ENCODE data around the gene SFRP2. TPM values are rescaled to one million over a fixed set of nuclear protein-coding genes. Genes with fewer than 3 reads are reported as not detected.

The SFRP2 gene
- total and polyA plus RNA-seq, 4 donors: 0.08 to 0.09 TPM; not detected in 2

DNA sequence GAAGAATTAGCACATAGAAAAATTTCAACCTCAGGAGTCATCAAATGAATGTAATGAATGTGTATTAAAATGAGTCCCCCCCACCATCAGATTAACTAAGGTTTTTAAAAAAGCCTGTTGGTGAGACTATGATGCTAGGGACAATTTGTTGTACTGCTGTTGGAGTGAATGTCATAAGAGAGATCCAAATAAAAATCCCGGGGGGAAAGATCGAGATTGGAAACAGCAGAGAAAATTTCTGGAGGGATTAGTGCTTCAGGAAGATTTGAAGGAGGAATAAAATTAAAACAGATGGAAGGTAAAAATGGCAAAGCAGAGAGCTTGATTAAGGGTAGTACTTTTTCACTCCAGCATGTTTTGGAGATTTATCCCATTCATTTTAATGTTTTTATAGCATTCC is 25.9 kb upstream of the SFRP2 start:
- no peaks in the 10 kb centered on the region for H3K36me3 ChIP-seq (ENCODE audit: control insufficient read depth in 4 of 4, insufficient read depth in 3 of 4, low read depth in 1 of 4, low read length in 3 of 4)
- H3K27me3 ChIP-seq (ENCODE audit: control insufficient read depth in 4 of 4, insufficient read depth in 4 of 4, low read length in 3 of 4): peaks cover 0 to 7% (median 0%) of the 10 kb centered on the region in 4 donors
- DNase-seq (ENCODE audit: low spot score): no peak
- no peak overlapping the region for H3K27ac ChIP-seq (ENCODE audit: low read depth in 1 of 2, low read length in 2 of 2)
- no peaks in the 10 kb centered on the region for H3K4me1 ChIP-seq (ENCODE audit: control insufficient read depth in 4 of 4, insufficient read depth in 4 of 4, low read length in 3 of 4)
- H3K9me3 ChIP-seq (ENCODE audit: control insufficient read depth in 4 of 4, low read length in 3 of 4): no peaks in the 10 kb centered on the region
- H3K4me3 ChIP-seq (ENCODE audit: low read depth in 1 of 3, low read length in 3 of 3): no peak overlapping the region
- H3K9ac ChIP-seq (ENCODE audit: low read depth in 1 of 2, low read length in 2 of 2): no peak overlapping the region
- no peak for TF ChIP-seq GABPA (IDR thresholded peaks at IDR 0.05 in 1 of 2, conservative IDR thresholded peaks at IDR 0.05 in 1 of 2)
- TF ChIP-seq, protein P1, sequence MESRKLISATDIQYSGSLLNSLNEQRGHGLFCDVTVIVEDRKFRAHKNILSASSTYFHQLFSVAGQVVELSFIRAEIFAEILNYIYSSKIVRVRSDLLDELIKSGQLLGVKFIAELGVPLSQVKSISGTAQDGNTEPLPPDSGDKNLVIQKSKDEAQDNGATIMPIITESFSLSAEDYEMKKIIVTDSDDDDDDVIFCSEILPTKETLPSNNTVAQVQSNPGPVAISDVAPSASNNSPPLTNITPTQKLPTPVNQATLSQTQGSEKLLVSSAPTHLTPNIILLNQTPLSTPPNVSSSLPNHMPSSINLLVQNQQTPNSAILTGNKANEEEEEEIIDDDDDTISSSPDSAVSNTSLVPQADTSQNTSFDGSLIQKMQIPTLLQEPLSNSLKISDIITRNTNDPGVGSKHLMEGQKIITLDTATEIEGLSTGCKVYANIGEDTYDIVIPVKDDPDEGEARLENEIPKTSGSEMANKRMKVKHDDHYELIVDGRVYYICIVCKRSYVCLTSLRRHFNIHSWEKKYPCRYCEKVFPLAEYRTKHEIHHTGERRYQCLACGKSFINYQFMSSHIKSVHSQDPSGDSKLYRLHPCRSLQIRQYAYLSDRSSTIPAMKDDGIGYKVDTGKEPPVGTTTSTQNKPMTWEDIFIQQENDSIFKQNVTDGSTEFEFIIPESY (IDR thresholded peaks at IDR 0.05): no peak
- no peak for TF ChIP-seq MAX (IDR thresholded peaks at IDR 0.05)
- TF ChIP-seq ATF3 (IDR thresholded peaks at IDR 0.05): no peak
- TF ChIP-seq TAF1 (conservative IDR thresholded peaks at IDR 0.05): no peak
- no peak for TF ChIP-seq SP1 (IDR thresholded peaks at IDR 0.05)
- no peak for TF ChIP-seq RAD21 (IDR thresholded peaks at IDR 0.05)
- 83% methylated on average over 2 of the region's 2 CpGs for WGBS

DNA sequence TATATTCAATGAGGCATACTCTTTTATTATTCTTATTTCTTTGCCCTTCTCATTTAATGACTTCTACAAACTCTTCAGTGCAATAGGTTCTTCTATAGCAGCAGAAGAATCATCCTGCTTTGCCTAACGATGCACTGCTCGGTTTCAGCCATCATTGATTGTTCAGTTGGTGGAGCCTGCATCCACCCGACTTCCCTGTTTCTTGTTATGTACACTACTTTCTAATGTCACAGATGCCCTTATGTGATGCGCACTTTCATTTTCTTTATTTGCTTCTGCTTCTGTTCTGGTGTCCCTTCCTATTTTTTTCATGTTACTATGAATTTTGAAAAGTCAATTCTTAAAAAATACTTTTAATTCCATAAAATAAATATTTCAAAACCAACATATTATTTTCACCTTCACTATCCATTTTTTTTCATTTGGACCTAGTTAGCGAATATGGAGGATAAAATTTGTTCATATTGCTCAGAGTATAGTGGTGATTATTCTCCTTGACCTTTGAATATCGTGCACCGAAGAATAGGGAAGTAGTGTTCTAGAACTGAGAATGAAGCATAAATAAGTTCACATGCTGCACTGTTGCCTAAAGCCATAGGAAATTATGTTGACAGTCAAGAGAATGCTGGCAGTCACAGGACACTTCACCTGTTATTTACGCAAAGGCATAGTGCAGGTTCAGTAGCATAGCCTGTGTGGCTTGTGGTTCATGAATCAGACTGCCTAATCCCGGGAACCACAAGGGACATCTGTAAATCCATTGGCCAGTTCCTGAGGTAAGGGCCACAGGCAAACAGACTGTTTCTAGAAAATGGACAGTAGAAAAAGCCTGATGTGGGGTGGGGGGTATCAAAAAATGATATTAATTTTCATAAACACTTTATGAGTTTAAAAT is 21.3 kb upstream of the SFRP2 start:
- peaks cover 0 to 4% (median 0%) of the 10 kb centered on the region in 4 donors for H3K27me3 ChIP-seq (ENCODE audit: control insufficient read depth in 4 of 4, insufficient read depth in 4 of 4, low read length in 3 of 4)
- no peak overlapping the region for H3K27ac ChIP-seq (ENCODE audit: low read depth in 1 of 2, low read length in 2 of 2)
- 81% methylated on average over 9 of the region's 9 CpGs for WGBS
- H3K4me1 ChIP-seq (ENCODE audit: control insufficient read depth in 4 of 4, insufficient read depth in 4 of 4, low read length in 3 of 4): no peaks in the 10 kb centered on the region
- H3K4me3 ChIP-seq (ENCODE audit: low read depth in 1 of 3, low read length in 3 of 3): no peak overlapping the region
- no peaks in the 10 kb centered on the region for H3K9me3 ChIP-seq (ENCODE audit: control insufficient read depth in 4 of 4, low read length in 3 of 4)
- TF ChIP-seq HNF4A (conservative IDR thresholded peaks at IDR 0.05): no peak
- H3K9ac ChIP-seq (ENCODE audit: low read depth in 1 of 2, low read length in 2 of 2): no peak overlapping the region
- H3K36me3 ChIP-seq (ENCODE audit: control insufficient read depth in 4 of 4, insufficient read depth in 3 of 4, low read depth in 1 of 4, low read length in 3 of 4): no peaks in the 10 kb centered on the region
- no peak for DNase-seq (ENCODE audit: low spot score)

- peaks cover 0 to 4% (median 0%) of the 10 kb centered on the region in 4 donors for H3K27me3 ChIP-seq (ENCODE audit: control insufficient read depth in 4 of 4, insufficient read depth in 4 of 4, low read length in 3 of 4)
- H3K4me3 ChIP-seq (ENCODE audit: low read depth in 1 of 3, low read length in 3 of 3): no peak overlapping the region
- no peaks in the 10 kb centered on the region for H3K9me3 ChIP-seq (ENCODE audit: control insufficient read depth in 4 of 4, low read length in 3 of 4)
- no peak overlapping the region for H3K9ac ChIP-seq (ENCODE audit: low read depth in 1 of 2, low read length in 2 of 2)
- no peak for DNase-seq (ENCODE audit: low spot score)
- no peaks in the 10 kb centered on the region for H3K36me3 ChIP-seq (ENCODE audit: control insufficient read depth in 4 of 4, insufficient read depth in 3 of 4, low read depth in 1 of 4, low read length in 3 of 4)
- no peak for TF ChIP-seq FOXA1 (IDR thresholded peaks at IDR 0.05)
- no peak for TF ChIP-seq EGR1 (IDR thresholded peaks at IDR 0.05; ENCODE audit: low read depth in 2 of 2)
- no peak for TF ChIP-seq MAX (IDR thresholded peaks at IDR 0.05)
- no peak for TF ChIP-seq FOXA2 (IDR thresholded peaks at IDR 0.05)
- TF ChIP-seq RXRA (IDR thresholded peaks at IDR 0.05): no peak
- no peaks in the 10 kb centered on the region for H3K4me1 ChIP-seq (ENCODE audit: control insufficient read depth in 4 of 4, insufficient read depth in 4 of 4, low read length in 3 of 4)
- no peak overlapping the region for H3K27ac ChIP-seq (ENCODE audit: low read depth in 1 of 2, low read length in 2 of 2)
These were observed 20.4 kb upstream of the SFRP2 start for GRCh38 chr4:153809307-153809706.
